H1 (cell line): ENCODE results near the gene TUBB1. TPM values are rescaled to one million over a fixed set of nuclear protein-coding genes. Genes with fewer than 3 reads are reported as not detected.

Source experiments
- CTCF ChIA-PET: fragments of 300-600 bp; sonication (Branson Sonifier 250); formaldehyde crosslinking; loops from one replicate; lab custom pipeline; 2021; ENCODE audit not compliant: partially characterized antibody; lab: Charles Lee
- POLR2A ChIA-PET: fragments of 300-600 bp; sonication (Branson Sonifier 250); formaldehyde crosslinking; loops from one replicate; lab custom pipeline; 2021; ENCODE audit warnings: inconsistent platforms; ENCODE audit not compliant: partially characterized antibody; lab: Charles Lee
- DNase-seq, 2 experiments: peaks; one replicate each; pipeline versions ENCODE4 v3.0.0 to v3.0.0-alpha.2; 2010 to 2022; ENCODE audit warnings: low spot score in 2 of 2, low read depth in 1 of 2, mixed read lengths in 1 of 2
- FAIRE-seq: peaks from 2 replicates; lab custom pipeline; 2011; peaks lifted over from hg19 to GRCh38; lab: Jason Lieb, UNC
- H2AFZ ChIP-seq: 2 replicates; pipeline ENCODE4 v1.8.1; 2012; ENCODE audit warnings: low read length, inconsistent platforms
- H2AK5ac ChIP-seq: 2 replicates; pipeline ENCODE4 v1.6.1; 2013; ENCODE audit warnings: low read depth, low read length
- H2BK120ac ChIP-seq: replicated peaks from 2 replicates; pipeline ENCODE3; 2013; ENCODE audit warnings: low read depth, low read length, inconsistent platforms
- H2BK12ac ChIP-seq: 2 replicates; pipeline ENCODE4 v1.6.1; 2013; ENCODE audit warnings: low read depth, low read length
- H2BK15ac ChIP-seq: 2 replicates; pipeline ENCODE4 v1.6.1; 2013; ENCODE audit warnings: low read length
- H2BK20ac ChIP-seq: 2 replicates; pipeline ENCODE4 v1.6.1; 2013; ENCODE audit warnings: low read length
- H2BK5ac ChIP-seq: 2 replicates; pipeline ENCODE4 v1.6.1; 2013; ENCODE audit warnings: low read depth, low read length
- H3K14ac ChIP-seq: 2 replicates; pipeline ENCODE4 v1.6.1; 2013; ENCODE audit warnings: inconsistent platforms; ENCODE audit not compliant: insufficient read length
- H3K18ac ChIP-seq: 2 replicates; pipeline ENCODE4 v1.6.1; 2013; ENCODE audit warnings: low read length; ENCODE audit errors: extremely low read depth
- H3K23ac ChIP-seq: 2 replicates; pipeline ENCODE4 v1.6.1; 2013; ENCODE audit warnings: inconsistent platforms; ENCODE audit not compliant: insufficient read length
- H3K23me2 ChIP-seq: 2 replicates; pipeline ENCODE4 v1.6.1; 2013; ENCODE audit warnings: low read depth, low read length
- H3K27ac ChIP-seq: 2 replicates; pipeline ENCODE4 v1.6.1; 2011; ENCODE audit warnings: low read depth, low read length, inconsistent platforms
- H3K27me3 ChIP-seq, 4 experiments: replicated peaks in 1 of 4; 1 replicate in 1 of 4; 2 replicates in 3 of 4; pipeline versions ENCODE4 v1.6.1 to v1.8.1; 2011 to 2013; ENCODE audit warnings: low read length in 3 of 4, mild to moderate bottlenecking in 3 of 4, inconsistent platforms in 2 of 4, mixed read lengths in 2 of 4, moderate library complexity in 1 of 4; ENCODE audit not compliant: control insufficient read depth in 3 of 4, insufficient read depth in 3 of 4; ENCODE audit errors: extremely low read depth in 1 of 4
- H3K36me3 ChIP-seq, 4 experiments: 2 replicates each; pipeline versions ENCODE4 v1.6.1 to v1.8.1; 2011 to 2013; ENCODE audit warnings: mild to moderate bottlenecking in 4 of 4, low read length in 3 of 4, moderate library complexity in 2 of 4, control low read depth in 1 of 4, inconsistent platforms in 1 of 4; ENCODE audit not compliant: insufficient read depth in 4 of 4, control insufficient read depth in 2 of 4
- H3K4ac ChIP-seq: replicated peaks from 2 replicates; pipeline ENCODE3; 2013; ENCODE audit warnings: low read length, low read depth, mixed read lengths, inconsistent platforms; ENCODE audit not compliant: insufficient read length
- H3K4me1 ChIP-seq, 4 experiments: replicated peaks in 1 of 4; 1 replicate in 1 of 4; 2 replicates in 3 of 4; pipeline versions ENCODE4 v1.6.1 to v1.8.1; 2011 to 2013; ENCODE audit warnings: low read length in 3 of 4, inconsistent platforms in 2 of 4, mixed read lengths in 1 of 4; ENCODE audit not compliant: insufficient read depth in 4 of 4, control insufficient read depth in 3 of 4
- H3K4me2 ChIP-seq, 2 experiments: 2 replicates each; pipeline versions ENCODE4 v1.6.1 to v1.8.1; 2011 to 2013; ENCODE audit warnings: low read depth in 2 of 2, low read length in 2 of 2, control low read depth in 1 of 2, inconsistent platforms in 1 of 2, mild to moderate bottlenecking in 1 of 2; ENCODE audit not compliant: insufficient read depth in 1 of 2
- H3K4me3 ChIP-seq, 4 experiments: fragments of 200-600, 300-600 bp in 1 of 4; sonication (generic), shearing (Covaris generic), sonication (Bioruptor Twin) in 1 of 4; 2 replicates each; pipeline versions ENCODE4 v1.5.1 to v1.8.1; 2011 to 2016; ENCODE audit warnings: low read length in 4 of 4, low read depth in 3 of 4, control low read depth in 2 of 4, inconsistent platforms in 2 of 4, mild to moderate bottlenecking in 2 of 4, mixed read lengths in 1 of 4, moderate library complexity in 1 of 4; ENCODE audit not compliant: insufficient read depth in 2 of 4; ENCODE audit errors: extremely low read depth in 1 of 4
- H3K56ac ChIP-seq: replicated peaks from 2 replicates; pipeline ENCODE3; 2013; ENCODE audit warnings: low read depth, mild to moderate bottlenecking, mixed read lengths, low read length, inconsistent platforms; ENCODE audit not compliant: insufficient read length
- H3K79me1 ChIP-seq: 2 replicates; pipeline ENCODE4 v1.6.1; 2013; ENCODE audit warnings: low read depth, low read length, control low read depth
- H3K79me2 ChIP-seq, 2 experiments: 2 replicates each; pipeline versions ENCODE4 v1.6.1 to v1.8.1; 2012 to 2013; ENCODE audit warnings: low read length in 2 of 2, mild to moderate bottlenecking in 2 of 2, inconsistent platforms in 1 of 2; ENCODE audit not compliant: insufficient read depth in 2 of 2, control insufficient read depth in 1 of 2
- H3K9ac ChIP-seq, 4 experiments: replicated peaks in 1 of 4; 1 replicate in 1 of 4; 2 replicates in 3 of 4; pipeline versions ENCODE4 v1.6.1 to v1.8.1; 2011 to 2013; ENCODE audit warnings: low read depth in 3 of 4, low read length in 3 of 4, control low read depth in 2 of 4, mild to moderate bottlenecking in 2 of 4, moderate library complexity in 2 of 4, inconsistent platforms in 1 of 4; ENCODE audit errors: extremely low read depth in 1 of 4
- H3K9me3 ChIP-seq, 2 experiments: 2 replicates each; pipeline versions ENCODE4 v1.6.1 to v1.8.1; 2012 to 2013; ENCODE audit warnings: mild to moderate bottlenecking in 2 of 2, moderate library complexity in 2 of 2, control low read depth in 1 of 2, inconsistent platforms in 1 of 2, low read depth in 1 of 2, low read length in 1 of 2, mixed read lengths in 1 of 2; ENCODE audit not compliant: insufficient read depth in 2 of 2
- H4K20me1 ChIP-seq, 2 experiments: replicated peaks in 1 of 2; 2 replicates each; pipeline versions ENCODE3 to v1.8.1; 2011 to 2013; ENCODE audit warnings: inconsistent platforms in 2 of 2, low read length in 2 of 2, mild to moderate bottlenecking in 1 of 2; ENCODE audit not compliant: insufficient read depth in 2 of 2, control insufficient read depth in 1 of 2
- H4K5ac ChIP-seq: 2 replicates; pipeline ENCODE4 v1.6.1; 2013; ENCODE audit warnings: low read length, low read depth, mixed read lengths, inconsistent platforms; ENCODE audit not compliant: insufficient read length
- H4K8ac ChIP-seq: 2 replicates; pipeline ENCODE4 v1.8.0; 2013; ENCODE audit warnings: mild to moderate bottlenecking, moderate library complexity, low read length, inconsistent platforms; ENCODE audit not compliant: insufficient read depth; ENCODE audit errors: extremely low read depth
- H4K91ac ChIP-seq: replicated peaks from 2 replicates; pipeline ENCODE3; 2013; ENCODE audit warnings: low read length, mixed read lengths, inconsistent platforms; ENCODE audit not compliant: insufficient read length
- ASH2L ChIP-seq: fragments of 200-600, 300-600 bp; sonication (generic); IDR thresholded peaks from one replicate; pipeline ENCODE4 v1.7.1; 2017; ENCODE audit warnings: low read length
- ATF3 ChIP-seq: IDR thresholded peaks from 2 replicates; pipeline ENCODE4 v1.6.1; 2011; ENCODE audit warnings: low read depth, mild to moderate bottlenecking, low read length; ENCODE audit not compliant: insufficient read depth
- CREB1 ChIP-seq: IDR thresholded peaks from 2 replicates; pipeline ENCODE4 v1.6.1; 2012; ENCODE audit warnings: inconsistent platforms
- CTBP2 ChIP-seq: IDR thresholded peaks from 2 replicates; pipeline ENCODE4 v1.7.0; 2011; ENCODE audit warnings: borderline replicate concordance, mild to moderate bottlenecking, moderate library complexity, mixed read lengths, low read length; ENCODE audit not compliant: insufficient read depth, insufficient read length
- JUN ChIP-seq: IDR thresholded peaks from 2 replicates; pipeline ENCODE4 v1.6.1; 2011; ENCODE audit warnings: low read depth, mild to moderate bottlenecking, improper control_type of control experiment, low read length
- KDM4A ChIP-seq: IDR thresholded peaks from one replicate; pipeline ENCODE4 v1.7.1; 2012; ENCODE audit warnings: low read depth, mild to moderate bottlenecking, moderate library complexity, low read length, inconsistent platforms; ENCODE audit not compliant: severe bottlenecking
- POLR2A ChIP-seq, 2 experiments: IDR thresholded peaks; 1 replicate in 1 of 2; 2 replicates in 1 of 2; pipeline ENCODE4 v1.6.1; 2011; ENCODE audit warnings: low read depth in 2 of 2, low read length in 2 of 2, mild to moderate bottlenecking in 2 of 2; ENCODE audit errors: control extremely low read depth in 1 of 2
- SIRT6 ChIP-seq: IDR thresholded peaks from one replicate; pipeline ENCODE4 v1.7.1; 2012; ENCODE audit warnings: low read length, inconsistent platforms
- SP1 ChIP-seq: IDR thresholded peaks from 2 replicates; pipeline ENCODE4 v1.6.1; 2011; ENCODE audit warnings: low read depth, low read length
- TAF1 ChIP-seq: IDR thresholded peaks from 2 replicates; pipeline ENCODE4 v1.6.1; 2011; ENCODE audit warnings: mild to moderate bottlenecking, low read depth, low read length
- TEAD4 ChIP-seq: IDR thresholded peaks from 2 replicates; pipeline ENCODE4 v1.6.1; 2012; ENCODE audit warnings: low read depth, low read length, inconsistent platforms, mixed read lengths
- WGBS, 2 experiments: shearing (Covaris generic) in 1 of 2; methylation state at CpG; one replicate each; pipeline versions ENCODE4 v1.1.6 to v1.1.7; 2013 to 2015; ENCODE audit warnings: low lambda C conversion rate in 2 of 2, mixed read lengths in 2 of 2, inconsistent platforms in 1 of 2, low coverage in 1 of 2, missing lambda C conversion rate in 1 of 2; ENCODE audit not compliant: insufficient replicate concordance in 2 of 2, insufficient coverage in 1 of 2, insufficient read length in 1 of 2; ENCODE audit errors: extremely low coverage in 1 of 2, missing lambda C conversion rate in 1 of 2; 5-methylcytosine and 5-hydroxymethylcytosine counted together
- polyA plus RNA-seq, 7 experiments: library from polyadenylated mRNA; depleted of rRNA in 3 of 7; stranded (reverse) in 5 of 7; unstranded in 2 of 7; fragments of >200 nt in 5 of 7; fragments of 200-250 nt in 2 of 7; gene quantifications; 1 replicate in 5 of 7; 2 replicates in 1 of 7; 4 replicates in 1 of 7; pipeline versions ENCODE4 v1.2.1 to v1.2.3, GENCODE V29; 2011 to 2013; ENCODE audit warnings: missing spikeins in 2 of 7, mixed read lengths in 2 of 7
- total RNA-seq: library from RNA; stranded (reverse); fragmentation: NEBNext Ultra II Directional; extraction: Animal tissue kit (Norgen Biotek cat#: 25700); gene quantifications from 2 replicates; pipeline ENCODE4 v1.2.1, GENCODE V29; 2021

Gene TUBB1
- total and polyA plus RNA-seq, 2 of the 8 experiments (the other 6 are each of a cell fraction or from before 2014, with no cell fraction given) = not detected

- H2BK20ac ChIP-seq = no peak within 1 kb of the TSS
- H3K4me2 ChIP-seq = peak within 1 kb of the TSS; percentile 48 to 90
- no peaks in the 10 kb centered on the region for H3K36me3 ChIP-seq
- H2BK12ac ChIP-seq = peak within 1 kb of the TSS; percentile 50
- DNase-seq (peak in 1 of 2 experiments; percentile 76), FAIRE-seq (no peak)
- no peak within 1 kb of the TSS for H3K23ac ChIP-seq
- peaks cover 0 to 6% of the 10 kb centered on the region in 2 experiments for H4K20me1 ChIP-seq
- no peak within 1 kb of the TSS for H3K56ac ChIP-seq
- H3K23me2 ChIP-seq = peaks cover 2% of the 10 kb centered on the region; the same call in 1 of the 2 replicates
- no peaks in the 10 kb centered on the region for H3K79me1 ChIP-seq
- H2AFZ ChIP-seq = no peak within 1 kb of the TSS
- peaks cover 0 to 12% (median 5%) of the 10 kb centered on the region in 4 experiments; a peak in 3 of 7 replicates for H3K27me3 ChIP-seq
- H2BK15ac ChIP-seq = peak within 1 kb of the TSS; percentile 12; the same call in 1 of the 2 replicates
- no peak within 1 kb of the TSS for H2BK5ac ChIP-seq
- H4K8ac ChIP-seq = peak within 1 kb of the TSS; percentile 18
- peak within 1 kb of the TSS; percentile 24; the same call in 1 of the 2 replicates for H2AK5ac ChIP-seq
- no peak within 1 kb of the TSS for H3K4ac ChIP-seq
- H3K9me3 ChIP-seq = no peaks in the 10 kb centered on the region
- peak within 1 kb of the TSS; percentile 60; the same call in 1 of the 2 replicates for H3K18ac ChIP-seq
- H4K5ac ChIP-seq = no peak within 1 kb of the TSS
- WGBS, 2 experiments = 9% methylated on average over 23 of the region's 82 CpGs; no CpG with 5 or more reads in 1 of the 2 experiments
- peak within 1 kb of the TSS; percentile 83 for H4K91ac ChIP-seq
- POLR2A ChIA-PET = interaction anchor here (1.2 kb wide), 2 partner anchors 14 to 23 kb away, joined by 3 read pairs; no protein-coding TSS in a partner anchor
- peak within 1 kb of the TSS; percentile 51 to 65 (median 56) for H3K4me3 ChIP-seq
- H3K27ac ChIP-seq = no peak within 1 kb of the TSS; the same call in 1 of the 2 replicates
- H2BK120ac ChIP-seq = no peak within 1 kb of the TSS
- H3K79me2 ChIP-seq = no peaks in the 10 kb centered on the region
- no peak within 1 kb of the TSS for H3K14ac ChIP-seq
- CTCF ChIA-PET = interaction anchor here (0.5 kb wide), 1 partner anchor 25 kb away, joined by 3 read pairs; the partner anchor contains the start of gene NELFCD
- H3K4me1 ChIP-seq = peaks cover 0 to 8% (median 7%) of the 10 kb centered on the region in 4 experiments; a peak in 3 of 7 replicates
- peak within 1 kb of the TSS in 2 of 4 experiments; percentile 42 to 58; a peak in 5 of 7 replicates for H3K9ac ChIP-seq
- TF ChIP-seq TEAD4 (no peak), SP1 (no peak), CREB1 (no peak), ASH2L (peak; percentile 28), JUN (no peak), KDM4A (peak; percentile 55), ATF3 (no peak), POLR2A (IDR thresholded peaks at IDR 0.05; ENCODE audit: control extremely low read depth in 1 of 2, low read depth in 2 of 2, low read length in 2 of 2) (peak in 1 of 2 experiments; percentile 40; a peak in 1 of 3 replicates), SIRT6 (no peak), CTBP2 (no peak), TAF1 (0 out of 2 replicates have a peak, but pooled peaks have one; percentile 20)
Observed at GRCh38 chr20:59006864-59007664, 12.2 kb upstream of the TUBB1 start, which contains the start of gene CTSZ. CTSZ (minus strand) TSS chr20:59007254; CDS start chr20:59007128, 126 bp downstream.
